Hematopoietic multipotent progenitor cell treated with erythropoietin and hydrocortisone succinate and interleukin-3 and kit ligand, for 17 days (in vitro differentiated cells): Measurements from ENCODE around the gene SLC2A8.

Experiments
- DNase-seq: peaks from one replicate; pipeline ENCODE4 v3.0.0-alpha.2; 2015; ENCODE audit warnings: low spot score

The SLC2A8 gene

GRCh38 chr9:127382541-127382940 lies 14.4 kb upstream of the SLC2A8 start:
- DNase-seq = no peak

DNA sequence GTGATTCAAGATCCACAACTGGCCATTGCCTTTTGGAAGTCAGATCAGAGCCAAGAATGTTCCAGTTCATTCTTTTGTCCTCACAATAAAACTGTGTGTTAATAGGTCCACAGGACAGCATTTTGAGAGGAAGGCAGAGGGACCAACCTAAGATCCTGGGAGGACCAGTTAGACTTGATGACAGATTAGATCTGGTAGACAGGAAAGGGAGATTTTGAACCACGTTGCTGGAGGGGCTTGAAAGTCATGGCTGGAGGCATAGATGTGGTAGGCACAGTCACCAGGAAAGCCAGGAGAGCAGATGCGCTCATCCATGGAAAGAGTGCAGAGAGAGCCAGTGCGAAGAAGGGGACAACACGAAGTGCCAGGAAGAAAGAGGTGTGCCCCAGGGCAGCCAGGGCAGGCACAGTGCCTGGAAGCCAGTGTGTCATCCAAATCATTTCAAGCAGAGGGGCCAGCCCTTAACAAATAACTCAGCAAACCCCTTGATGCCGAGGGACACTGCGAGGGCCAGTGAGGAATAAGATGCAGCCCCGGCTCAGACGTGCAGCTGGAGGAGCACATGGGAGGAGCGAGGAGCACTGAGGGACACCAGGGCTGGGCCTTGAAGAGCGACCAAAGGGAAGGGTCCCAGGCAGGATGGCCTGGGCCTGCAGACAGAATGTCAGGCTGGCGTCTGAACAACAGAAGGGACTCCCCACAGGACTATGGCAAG lies 12.8 kb upstream of the SLC2A8 start:
- DNase-seq = no peak

GRCh38 chr9:127384901-127385300 lies 12.1 kb upstream of the SLC2A8 start:
- no peak for DNase-seq

GRCh38 chr9:127386249-127386648 lies 10.7 kb upstream of the SLC2A8 start:
- no peak for DNase-seq

- no peak for DNase-seq
Observed at GRCh38 chr9:127386981-127387380, 10.0 kb upstream of the SLC2A8 start.

- DNase-seq = no peak
Observed at GRCh38 chr9:127388037-127388855, 8.7 kb upstream of the SLC2A8 start.

DNA sequence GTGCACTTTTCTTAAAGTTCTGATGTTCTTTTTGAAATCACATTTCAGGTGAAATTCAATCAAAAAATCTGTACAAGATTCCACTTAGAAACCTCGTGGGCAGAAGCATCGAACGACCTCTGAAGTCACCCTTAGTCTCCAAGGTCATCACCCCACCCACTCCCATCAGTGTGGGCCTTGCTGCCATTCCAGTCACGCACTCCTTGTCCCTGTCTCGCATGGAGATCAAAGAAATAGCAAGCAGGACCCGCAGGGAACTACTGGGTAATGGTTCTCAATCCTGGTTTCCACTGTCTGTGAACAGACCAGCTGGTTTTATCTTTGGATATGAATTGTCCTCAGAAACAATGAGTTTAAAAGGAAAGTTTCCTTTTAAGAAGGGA lies 8.1 kb upstream of the SLC2A8 start:
- DNase-seq = no peak

- no peak for DNase-seq
Observed at GRCh38 chr9:127389381-127390247, 7.4 kb upstream of the SLC2A8 start.

- DNase-seq = no peak
Observed at GRCh38 chr9:127390248-127390545, 6.8 kb upstream of the SLC2A8 start.

GRCh38 chr9:127390563-127390962 lies 6.4 kb upstream of the SLC2A8 start:
- no peak for DNase-seq

- no peak for DNase-seq
Observed at GRCh38 chr9:127392166-127392565, 4.8 kb upstream of the SLC2A8 start.

DNA sequence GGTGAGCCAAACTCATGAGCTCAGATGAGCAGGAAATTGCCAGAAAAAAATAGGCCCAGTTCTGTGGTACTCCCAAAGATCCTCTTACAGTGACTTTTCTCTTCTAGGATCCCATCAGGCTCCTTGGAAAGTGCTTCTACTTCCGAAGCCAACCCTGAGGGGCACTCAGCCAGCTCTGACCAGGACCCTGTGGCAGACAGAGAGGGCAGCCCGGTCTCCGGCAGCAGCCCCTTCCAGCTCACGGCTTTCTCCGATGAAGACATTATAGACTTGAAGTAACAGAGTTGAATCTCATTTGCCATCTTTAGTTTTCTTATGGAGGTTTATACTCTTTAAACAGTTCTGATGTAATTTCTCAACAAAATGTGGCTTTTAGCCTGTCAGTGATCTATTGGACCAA lies 4.0 kb upstream of the SLC2A8 start:
- no peak for DNase-seq

GRCh38 chr9:127393645-127394044 lies 3.3 kb upstream of the SLC2A8 start:
- DNase-seq = no peak

DNA sequence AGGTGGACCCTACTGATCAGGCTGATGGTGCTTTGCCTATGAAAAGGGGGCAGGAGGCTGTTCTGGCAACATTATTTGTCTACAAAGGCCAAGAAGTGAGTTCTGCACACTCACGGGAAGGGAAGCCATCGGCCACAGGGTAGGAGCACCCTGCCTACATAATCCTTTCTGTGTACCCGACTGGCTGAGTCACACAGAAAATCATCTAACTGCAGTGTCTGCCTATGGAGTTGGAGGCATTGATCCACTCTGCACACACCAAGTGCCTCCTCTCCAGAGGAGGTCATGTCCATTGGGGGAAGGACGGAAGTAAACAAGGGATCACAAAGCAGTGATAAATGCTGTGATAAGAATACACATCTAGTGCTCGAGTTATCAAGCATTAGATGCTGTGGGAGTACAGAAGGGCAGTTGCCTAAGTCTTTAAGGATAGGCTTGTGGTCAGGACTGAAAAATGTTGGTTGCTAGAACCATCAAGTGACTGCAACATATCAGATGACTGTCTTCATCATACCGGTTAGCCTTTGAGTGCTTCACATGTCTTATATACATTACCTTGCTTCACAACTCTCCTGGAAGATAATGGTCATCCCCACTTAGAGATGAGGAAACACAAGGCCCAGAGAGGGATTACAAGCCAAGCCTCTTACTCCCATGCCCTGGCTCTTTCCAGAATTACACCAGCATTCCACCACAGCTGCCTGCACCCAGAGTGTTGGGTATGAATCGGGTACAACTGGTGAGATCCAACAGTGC lies 1.3 kb upstream of the SLC2A8 start:
- DNase-seq = no peak

- no peak for DNase-seq
Observed at GRCh38 chr9:127396253-127396807, 639 bp upstream of the SLC2A8 start.

- no peak for DNase-seq
Observed at GRCh38 chr9:127397646-127398274, 791 bp downstream of the SLC2A8 start.

DNA sequence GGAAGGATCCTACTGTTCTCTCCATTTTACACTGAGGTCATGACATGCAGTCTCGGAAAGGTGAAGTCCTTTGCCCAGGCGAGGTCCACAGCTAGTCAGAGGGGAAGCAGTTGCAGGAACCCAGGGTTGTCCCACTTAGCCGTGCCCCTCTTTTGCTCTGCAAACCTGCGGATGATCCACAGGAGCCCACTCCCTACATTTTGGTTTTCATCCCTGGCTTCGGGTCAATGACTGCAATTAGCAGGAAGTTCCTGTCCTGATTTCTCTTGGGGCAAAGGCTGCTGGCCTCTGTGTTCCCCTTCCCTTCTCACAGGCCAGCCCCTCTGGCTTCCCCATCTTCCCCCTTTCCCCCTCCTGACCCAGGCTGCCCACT lies 1.3 kb downstream of the SLC2A8 start:
- no peak for DNase-seq

DNA sequence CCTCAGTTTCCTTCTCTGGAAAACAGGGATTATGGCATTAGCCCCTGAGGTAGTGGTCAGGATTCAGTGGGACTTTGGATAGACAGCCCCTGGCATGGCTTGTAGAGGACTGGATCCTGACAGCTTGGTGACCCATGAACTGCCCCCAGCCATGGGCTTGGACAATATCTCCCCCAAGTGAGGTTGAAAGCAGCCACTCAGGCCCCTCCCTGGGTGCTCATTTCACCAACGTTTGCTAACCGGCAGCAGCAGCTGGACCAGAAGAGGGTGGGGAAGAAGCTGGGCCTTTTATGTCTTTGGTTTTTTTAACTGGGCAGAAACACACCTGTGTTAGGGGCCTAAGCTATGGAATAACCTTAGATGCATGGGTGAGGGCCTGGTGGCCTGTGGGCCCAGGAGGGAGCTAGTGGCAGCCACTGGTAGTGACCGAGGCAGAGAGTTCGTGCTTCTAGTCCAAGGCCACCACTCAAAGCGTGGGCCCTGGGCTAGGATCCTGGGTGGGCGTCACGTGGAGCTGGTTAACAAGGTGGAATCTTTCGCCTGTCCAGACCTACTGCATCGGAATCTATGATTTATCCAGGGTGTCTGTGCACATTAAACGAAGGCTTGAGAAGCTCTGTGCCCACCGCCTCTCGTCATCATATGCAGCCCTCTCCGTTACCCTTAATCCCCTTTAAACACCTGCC lies 1.9 kb downstream of the SLC2A8 start:
- no peak for DNase-seq

- DNase-seq = no peak
Observed at GRCh38 chr9:127399736-127400269, 2.8 kb downstream of the SLC2A8 start.

GRCh38 chr9:127402401-127403090 lies 5.6 kb downstream of the SLC2A8 start:
- no peak for DNase-seq
